GM12891 (cell line): Measurements from ENCODE around the gene GRIK1.

Experiments
- POLR2A ChIP-seq: IDR thresholded peaks from 2 replicates; pipeline ENCODE4 v1.6.1; 2011; ENCODE audit warnings: low read depth, low read length, control low read depth
- POLR2AphosphoS5 ChIP-seq: IDR thresholded peaks from 2 replicates; pipeline ENCODE4 v1.6.1; 2011; ENCODE audit warnings: low read depth, low read length, control low read depth

GRCh38 chr21:29583424-29583924 is 356.3 kb downstream of the GRIK1 start:
- TF ChIP-seq POLR2AphosphoS5 (no peak), POLR2A (no peak)
